GM12878 (cell line): Measurements from ENCODE around the gene MAML3. TPM values are rescaled to one million over a fixed set of nuclear protein-coding genes. Genes with fewer than 3 reads are reported as not detected.

Experiments used
- ATAC-seq: fragments of 200-7000 bp; cut with Tn5 transposase; 3 replicates; pipeline ENCODE4 v1.9.1; 2020; ENCODE audit warnings: mild to moderate bottlenecking, moderate library complexity
- BruUV-seq: library from RNA; stranded (reverse); fragments of 400-500 nt; replicated peaks from 2 replicates; lab custom pipeline; 2021; lab: Mats Ljungman, UMichigan
- CTCF ChIA-PET: fragments of 300-600 bp; sonication (Branson Sonifier 250); formaldehyde crosslinking; extraction: SDS; loops from one replicate; lab custom pipeline; 2021; ENCODE audit warnings: inconsistent platforms; lab: Yijun Ruan, JAX
- POLR2A ChIA-PET: fragments of 350-600 bp; formaldehyde crosslinking; extraction: SDS; loops from one replicate; lab custom pipeline; 2021; ENCODE audit warnings: inconsistent platforms; lab: Charles Lee
- RAD21 ChIA-PET: fragments of 300-600 bp; sonication (Branson Sonifier 250); formaldehyde crosslinking; loops from one replicate; lab custom pipeline; 2023; ENCODE audit warnings: antibody characterized with exemption; ENCODE audit not compliant: unreplicated experiment; lab: Charles Lee
- SMC1A ChIA-PET: fragments of 300-600 bp; sonication (Branson Sonifier 250); formaldehyde crosslinking; loops from one replicate; lab custom pipeline; 2023; ENCODE audit not compliant: unreplicated experiment, uncharacterized antibody; lab: Charles Lee
- DNase-seq: peaks from one replicate; pipeline ENCODE4 v3.0.0-alpha.2; 2011; ENCODE audit warnings: low read depth, low spot score
- FAIRE-seq: peaks from 3 replicates; lab custom pipeline; 2011; peaks lifted over from hg19 to GRCh38; lab: Jason Lieb, UNC
- H2AFZ ChIP-seq: 2 replicates; pipeline ENCODE4 v1.6.0; 2011; ENCODE audit warnings: low read depth, low read length, control low read depth; ENCODE audit not compliant: control insufficient read depth
- H3K27ac ChIP-seq: 2 replicates; pipeline ENCODE4 v1.5.1; 2011; ENCODE audit warnings: control low read depth; ENCODE audit not compliant: control insufficient read depth, insufficient read depth
- H3K27me3 ChIP-seq, 2 experiments: replicated peaks in 1 of 2; 2 replicates each; pipeline versions ENCODE4 v1.6.0 to v1.6.1; 2011; ENCODE audit warnings: low read length in 1 of 2; ENCODE audit not compliant: control insufficient read depth in 2 of 2, insufficient read depth in 2 of 2
- H3K36me3 ChIP-seq, 2 experiments: 2 replicates each; pipeline ENCODE4 v1.5.1; 2011; ENCODE audit warnings: low read length in 1 of 2; ENCODE audit not compliant: control insufficient read depth in 2 of 2, insufficient read depth in 2 of 2
- H3K4me1 ChIP-seq: 2 replicates; pipeline ENCODE4 v1.6.1; 2011; ENCODE audit warnings: mild to moderate bottlenecking, low read length, moderate library complexity, mixed read lengths; ENCODE audit not compliant: control insufficient read depth, insufficient read depth
- H3K4me2 ChIP-seq: 2 replicates; pipeline ENCODE4 v1.6.0; 2011; ENCODE audit warnings: control low read depth; ENCODE audit not compliant: control insufficient read depth, insufficient read depth
- H3K4me3 ChIP-seq: fragments of 200-600 bp; sonication (generic); 2 replicates; pipeline ENCODE4 v1.5.1; 2016
- H3K79me2 ChIP-seq: 2 replicates; pipeline ENCODE4 v1.6.0; 2011; ENCODE audit warnings: low read length; ENCODE audit not compliant: control insufficient read depth, insufficient read depth
- H3K9ac ChIP-seq: 2 replicates; pipeline ENCODE4 v1.8.0; 2011; ENCODE audit warnings: low read length, control low read depth, mixed read lengths; ENCODE audit not compliant: control insufficient read depth, insufficient read depth
- H3K9me3 ChIP-seq: replicated peaks from 3 replicates; pipeline ENCODE4 v1.5.1; 2011; ENCODE audit warnings: mild to moderate bottlenecking, low read length; ENCODE audit not compliant: control insufficient read depth, insufficient read depth
- H4K20me1 ChIP-seq: 2 replicates; pipeline ENCODE4 v1.6.0; 2011; ENCODE audit not compliant: control insufficient read depth, insufficient read depth
- ATF3 ChIP-seq: IDR thresholded peaks from 2 replicates; pipeline ENCODE4 v1.6.1; 2011; ENCODE audit warnings: low read depth, mild to moderate bottlenecking, low read length, moderate library complexity, borderline replicate concordance; ENCODE audit errors: extremely low read depth
- BCL11A ChIP-seq: IDR thresholded peaks from 2 replicates; pipeline ENCODE4 v1.6.1; 2011; ENCODE audit warnings: low read depth, low read length
- E4F1 ChIP-seq: fragments of 450-650 bp; IDR thresholded peaks from 2 replicates; pipeline ENCODE4 v1.6.1; 2018; ENCODE audit warnings: borderline replicate concordance, mild to moderate bottlenecking; ENCODE audit not compliant: partially characterized antibody
- EED ChIP-seq: sonication (generic); IDR thresholded peaks from 2 replicates; pipeline ENCODE4 v1.6.1; 2016; ENCODE audit warnings: antibody characterized with exemption, low read depth
- ELK1 ChIP-seq: IDR thresholded peaks from 2 replicates; pipeline ENCODE4 v1.6.1; 2012; ENCODE audit warnings: low read depth, low read length, improper control_type of control experiment
- FOS ChIP-seq: IDR thresholded peaks from 3 replicates; pipeline ENCODE4 v1.6.1; 2011; ENCODE audit warnings: borderline replicate concordance; ENCODE audit not compliant: insufficient read length; ENCODE audit errors: extremely low read depth
- HDGF ChIP-seq: fragments of 450-650 bp; IDR thresholded peaks from 2 replicates; pipeline ENCODE4 v1.6.1; 2016; ENCODE audit warnings: antibody characterized with exemption
- NFXL1 ChIP-seq: fragments of 450-650 bp; IDR thresholded peaks from 2 replicates; pipeline ENCODE4 v1.6.1; 2017; ENCODE audit warnings: antibody characterized with exemption, mild to moderate bottlenecking, borderline replicate concordance
- NFYA ChIP-seq: IDR thresholded peaks from 2 replicates; pipeline ENCODE4 v1.6.1; 2011; ENCODE audit warnings: low read depth, mild to moderate bottlenecking, low read length, improper control_type of control experiment, borderline replicate concordance
- NR2F1 ChIP-seq: fragments of 450-650 bp; conservative IDR thresholded peaks from 2 replicates; pipeline ENCODE4 v1.6.1; 2017; ENCODE audit warnings: mild to moderate bottlenecking
- RCOR1 ChIP-seq: conservative IDR thresholded peaks from 2 replicates; pipeline ENCODE4 v1.6.1; 2012; ENCODE audit warnings: low read depth, low read length, improper control_type of control experiment
- SIN3A ChIP-seq: IDR thresholded peaks from 2 replicates; pipeline ENCODE4 v1.6.1; 2012; ENCODE audit warnings: low read depth, low read length, improper control_type of control experiment
- STAT3 ChIP-seq: IDR thresholded peaks from 2 replicates; pipeline ENCODE4 v1.6.1; 2011; ENCODE audit warnings: low read depth, low read length, improper control_type of control experiment
- SUPT20H ChIP-seq: IDR thresholded peaks from 2 replicates; pipeline ENCODE4 v1.6.1; 2011; ENCODE audit warnings: low read depth, mild to moderate bottlenecking, low read length, moderate library complexity, borderline replicate concordance; ENCODE audit not compliant: control insufficient read depth
- TAF1 ChIP-seq: IDR thresholded peaks from 2 replicates; pipeline ENCODE4 v1.6.1; 2011; ENCODE audit warnings: mild to moderate bottlenecking, low read depth, low read length, borderline replicate concordance
- TCF3 ChIP-seq: IDR thresholded peaks from 2 replicates; pipeline ENCODE4 v1.6.1; 2012; ENCODE audit warnings: low read depth, mild to moderate bottlenecking, low read length, borderline replicate concordance; ENCODE audit not compliant: insufficient read depth
- YY1 ChIP-seq: IDR thresholded peaks from 2 replicates; pipeline ENCODE4 v1.6.1; 2011; ENCODE audit warnings: low read depth, mild to moderate bottlenecking, low read length
- WGBS: methylation state at CpG from one replicate; pipeline ENCODE4 v1.1.6; 2016; ENCODE audit warnings: low lambda C conversion rate; ENCODE audit not compliant: insufficient replicate concordance, insufficient coverage; ENCODE audit errors: missing lambda C conversion rate; 5-methylcytosine and 5-hydroxymethylcytosine counted together
- in situ Hi-C: fragments of 300-500 bp; cut with MboI; formaldehyde crosslinking; loops from 9 replicates; pipeline ENCODE4 v1.14.3; 2018; ENCODE audit warnings: mixed read lengths
- intact Hi-C: fragments of 100-400 bp; cut with micrococcal nuclease; formaldehyde crosslinking; loops from one replicate; pipeline ENCODE4 v1.14.2; 2022; ENCODE audit not compliant: unreplicated experiment
- polyA plus RNA-seq, 11 experiments: library from polyadenylated mRNA; depleted of rRNA in 4 of 11; unstranded in 6 of 11; stranded (reverse) in 5 of 11; fragments of >200 nt; fragmentation: Nextera tagmentation in 4 of 11; fragmentation: Illumina TruSeq in 1 of 11; extraction: Ambion mirVana in 4 of 11; extraction: Trizol in 1 of 11; gene quantifications; 1 replicate in 1 of 11; 2 replicates in 10 of 11; pipeline versions ENCODE4 v1.2.1 to v1.2.3, GENCODE V29; 2011 to 2016; ENCODE audit warnings: inconsistent platforms in 2 of 11, missing spikeins in 2 of 11, low read depth in 1 of 11
- total RNA-seq, 4 experiments: library from RNA; depleted of rRNA in 3 of 4; stranded (reverse); fragments of >200 nt in 3 of 4; fragmentation: Illumina TruSeq in 1 of 4; extraction: Trizol in 1 of 4; gene quantifications; 2 replicates each; pipeline versions ENCODE4 v1.2.1 to v1.2.3, GENCODE V29; 2013 to 2021

The MAML3 gene
- total and polyA plus RNA-seq, 10 of the 15 experiments (the other 5 are each of a cell fraction or from before 2014, with no cell fraction given) = under 0.01 to 0.53 (median 0.06) TPM; not detected in 2

- no peak for TF ChIP-seq E4F1
These were observed 266.6 kb downstream of the MAML3 start (continued) for GRCh38 chr4:139887376-139887802.

GRCh38 chr4:139886798-139887197, 267.2 kb downstream of the MAML3 start:
- Histone ChIP-seq H3K9me3 (no peaks in the 10 kb centered on the region), H3K4me2 (no peak overlapping the region), H3K4me1 (no peaks in the 10 kb centered on the region), H3K27ac (no peak overlapping the region), H4K20me1 (no peaks in the 10 kb centered on the region), H3K36me3 (no peaks in the 10 kb centered on the region), H3K79me2 (no peaks in the 10 kb centered on the region), H3K9ac (no peak overlapping the region), H2AFZ (no peak overlapping the region), H3K4me3 (no peak overlapping the region), H3K27me3 (no peaks in the 10 kb centered on the region; a peak in 1 of 4 replicates)
- ChIA-PET POLR2A (no interaction called here), CTCF (no interaction called here), SMC1A (no interaction called here), RAD21 (no interaction called here)
- intact Hi-C loops = no loop called here
- DNase-seq = no peak
- no peak for FAIRE-seq
- 9% methylated on average over 8 of the region's 8 CpGs for whole genome bisulfite sequencing
- ATAC-seq = no peak
- in situ Hi-C loops = no loop called here
- no TSS peak for BruUV-seq
- TF ChIP-seq NR2F1 = no peak
- no peak for TF ChIP-seq TAF1
- TF ChIP-seq ATF3 = no peak
- TF ChIP-seq NFXL1 = no peak
- TF ChIP-seq HDGF = no peak
- no peak for TF ChIP-seq TCF3
- TF ChIP-seq BCL11A = no peak
- TF ChIP-seq STAT3 = no peak
- TF ChIP-seq YY1 = no peak
- TF ChIP-seq FOS = no peak
- no peak for TF ChIP-seq ELK1
- no peak for TF ChIP-seq SIN3A
- TF ChIP-seq SUPT20H = no peak
- no peak for TF ChIP-seq EED
- TF ChIP-seq RCOR1 = no peak
- TF ChIP-seq NFYA = no peak
